CD4-positive, alpha-beta T cell treated with Interleukin-4 for 4 hours (primary cell): Measurements from ENCODE around the gene DPM3.
"Not testable (repeated sequence)": the region's sequence is repeated elsewhere in the genome, so short reads cannot be mapped to it uniquely, and the experiment has no call there.

Experiments
- DNase-seq: peaks from one replicate; pipeline ENCODE4 v3.0.0-alpha.2; 2020

The DPM3 gene

GRCh38 chr1:155123801-155124200, 16.5 kb downstream of the DPM3 start:
- no peak for DNase-seq

GRCh38 chr1:155122308-155122707, 18.0 kb downstream of the DPM3 start:
- DNase-seq, result no peak

- DNase-seq, result no peak
Observed at GRCh38 chr1:155121249-155121648, 19.1 kb downstream of the DPM3 start.

- no peak for DNase-seq
Observed at GRCh38 chr1:155120253-155120652, 20.1 kb downstream of the DPM3 start.

GRCh38 chr1:155118090-155118489, 22.2 kb downstream of the DPM3 start:
- DNase-seq, result not testable (repeated sequence)

- no peak for DNase-seq
Observed at GRCh38 chr1:155117610-155118009, 22.7 kb downstream of the DPM3 start.

DNA sequence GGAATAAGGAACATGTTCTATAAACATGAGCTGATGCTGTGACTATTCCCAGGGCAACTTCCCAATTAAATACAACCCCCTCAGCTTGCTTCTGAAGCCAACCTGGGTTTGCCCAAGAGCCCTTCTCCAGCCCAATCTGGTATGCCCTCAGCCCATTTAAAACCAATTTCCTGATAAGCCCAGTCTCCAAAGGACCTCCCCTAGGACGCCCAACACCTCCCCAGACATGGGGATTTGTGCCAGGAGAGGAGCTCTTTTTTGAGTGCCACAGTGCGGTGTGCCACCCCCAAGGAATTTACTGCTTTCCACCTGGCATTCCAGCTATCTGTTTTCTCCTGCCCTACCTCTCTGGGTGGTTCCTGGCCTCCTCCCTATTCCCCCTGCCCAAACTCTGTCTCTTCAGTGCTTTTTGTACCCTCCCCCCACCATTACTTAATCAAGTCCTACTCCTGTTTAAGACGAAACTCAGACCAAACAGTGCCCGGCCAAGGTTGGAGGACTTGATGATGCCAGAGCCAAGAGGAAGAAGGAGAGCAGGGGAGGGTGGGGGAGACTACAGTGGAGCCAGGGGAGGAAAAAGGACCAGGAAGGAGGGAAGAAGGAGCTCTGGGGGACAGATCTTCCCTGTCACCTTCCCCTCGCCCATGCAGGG, 24.1 kb downstream of the DPM3 start:
- no peak for DNase-seq

DNA sequence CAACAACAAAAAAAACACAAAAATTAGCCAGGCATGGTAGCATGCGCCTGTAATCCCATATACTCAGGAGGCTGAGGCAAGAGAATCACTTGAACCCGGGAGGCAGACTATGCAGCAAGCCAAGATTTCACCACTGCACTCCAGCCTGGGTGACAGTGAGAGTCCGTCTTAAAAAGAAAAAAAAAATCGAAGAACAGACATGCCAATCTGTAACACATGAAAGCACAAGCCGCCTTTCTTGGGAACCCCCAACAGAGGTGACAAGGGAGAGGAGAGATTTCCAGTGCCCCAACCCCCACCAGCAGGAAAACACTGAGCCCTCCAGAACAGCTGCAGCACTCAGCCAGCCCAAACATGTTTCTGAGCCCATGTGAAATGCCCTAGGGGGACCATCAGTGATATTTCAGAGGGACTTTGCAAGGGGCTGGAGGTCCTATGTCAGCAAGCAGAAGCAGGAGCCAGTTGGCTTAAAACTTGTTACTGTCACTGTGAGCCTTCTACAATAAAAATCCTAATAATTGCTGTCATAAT, 26.8 kb downstream of the DPM3 start:
- DNase-seq, result no peak

- no peak for DNase-seq
Observed at GRCh38 chr1:155110826-155111225, 29.5 kb downstream of the DPM3 start.

DNA sequence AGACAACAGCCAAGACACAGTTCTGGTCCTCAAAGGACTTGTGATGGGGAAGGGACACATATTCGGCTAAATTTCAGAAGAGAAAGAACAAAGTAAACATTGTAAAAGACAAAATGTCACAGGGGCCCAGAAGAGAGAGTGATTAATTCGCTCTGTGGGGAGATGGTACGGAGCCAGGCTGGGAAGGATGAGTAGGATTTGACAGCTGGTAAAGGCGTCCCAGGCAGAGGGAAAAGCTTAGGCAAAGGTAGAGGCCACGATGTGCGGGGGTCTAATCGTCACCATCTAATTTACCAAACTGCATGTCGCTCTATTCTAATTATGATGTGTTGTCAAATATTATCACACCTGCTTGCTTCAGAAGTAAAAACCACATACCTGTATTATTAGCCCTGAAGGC, 29.9 kb downstream of the DPM3 start:
- no peak for DNase-seq

- DNase-seq, result no peak
Observed at GRCh38 chr1:155108296-155108695, 32.0 kb downstream of the DPM3 start.

DNA sequence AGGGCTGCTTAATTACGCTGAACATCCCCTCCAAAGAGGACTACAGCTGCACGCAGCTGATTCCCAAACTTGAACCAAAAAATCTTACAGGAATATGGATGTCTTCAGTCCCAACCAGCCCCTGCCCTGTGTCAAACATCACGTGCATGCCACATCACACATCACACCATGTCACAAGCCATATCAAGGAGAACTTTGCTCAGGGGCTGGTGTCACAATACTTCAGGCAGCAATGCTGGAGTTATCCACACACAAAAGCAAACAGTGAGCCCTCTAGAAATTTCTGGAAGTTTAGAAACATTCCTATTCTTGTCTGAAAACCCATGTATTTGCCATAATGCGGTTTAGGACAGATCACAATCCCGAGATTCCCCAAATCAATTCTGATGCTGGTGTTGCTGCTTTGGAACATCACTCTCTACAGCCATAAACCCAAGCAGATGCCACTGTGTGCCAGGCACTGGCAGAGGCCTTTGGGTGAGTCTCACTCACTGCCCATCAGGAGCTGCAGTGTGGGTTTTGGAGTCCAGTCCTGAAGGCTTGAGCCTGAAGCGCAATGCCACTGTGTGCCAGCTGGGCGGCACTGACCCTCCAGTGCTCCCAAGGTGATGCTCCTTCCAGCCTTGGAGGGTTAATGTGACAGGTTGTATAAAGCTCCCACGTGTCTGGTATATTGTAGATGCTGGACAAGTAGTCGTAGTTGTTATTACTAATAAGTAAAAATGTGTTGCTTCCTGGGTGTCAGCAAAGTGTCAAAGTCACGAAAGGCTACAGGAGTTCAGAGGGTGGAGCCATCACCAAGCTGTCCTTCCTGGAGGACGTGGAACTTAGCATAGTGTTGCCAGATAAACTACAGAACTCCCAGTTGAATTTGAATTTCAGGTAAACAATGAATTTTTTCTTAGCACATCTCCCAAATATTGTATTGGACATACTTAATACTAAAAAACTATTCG, 32.7 kb downstream of the DPM3 start:
- DNase-seq, result no peak

GRCh38 chr1:155106862-155107261, 33.5 kb downstream of the DPM3 start:
- DNase-seq, result no peak

DNA sequence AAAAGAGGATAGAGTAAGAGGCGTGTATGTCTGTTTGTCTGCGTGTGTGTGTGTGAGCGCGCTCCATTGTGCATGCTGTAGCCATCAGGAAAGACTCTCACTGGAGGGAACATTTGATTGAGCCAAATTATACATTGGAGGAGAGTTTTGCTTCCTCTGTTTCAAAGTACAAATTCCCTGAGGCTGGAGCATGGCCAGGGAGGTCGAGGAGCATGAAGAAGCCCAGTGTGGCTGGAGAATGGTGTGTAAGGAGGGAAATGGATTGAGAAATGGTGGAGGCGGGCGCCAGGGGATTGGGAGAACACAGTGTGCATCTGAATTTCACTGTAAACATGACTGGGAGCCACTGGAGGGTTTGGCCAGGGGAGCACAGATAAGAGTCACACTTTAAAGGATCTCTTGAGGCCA, 34.7 kb downstream of the DPM3 start:
- no peak for DNase-seq

GRCh38 chr1:155104605-155105534, 35.5 kb downstream of the DPM3 start:
- DNase-seq, result no peak

- DNase-seq, result no peak
Observed at GRCh38 chr1:155103325-155103724, 37.0 kb downstream of the DPM3 start.

DNA sequence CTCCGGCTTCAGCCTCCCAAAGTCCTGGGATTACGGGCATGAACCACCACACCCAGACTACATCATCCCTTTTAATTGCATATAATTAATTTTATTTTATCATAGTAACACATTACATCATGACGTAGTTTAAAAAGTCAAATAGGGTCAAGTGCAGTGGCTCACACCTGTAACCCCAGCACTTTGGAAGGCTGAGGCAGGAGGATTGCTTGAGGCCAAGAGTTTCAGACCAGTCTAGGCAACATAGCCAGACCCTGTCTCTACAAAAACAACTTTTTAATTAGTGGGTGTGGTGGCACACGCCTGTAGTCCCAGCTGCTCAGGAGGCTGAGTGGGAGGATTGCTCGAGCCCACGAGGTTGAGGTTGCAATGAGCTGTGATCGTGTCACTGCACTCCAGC, 41.0 kb downstream of the DPM3 start:
- no peak for DNase-seq

DNA sequence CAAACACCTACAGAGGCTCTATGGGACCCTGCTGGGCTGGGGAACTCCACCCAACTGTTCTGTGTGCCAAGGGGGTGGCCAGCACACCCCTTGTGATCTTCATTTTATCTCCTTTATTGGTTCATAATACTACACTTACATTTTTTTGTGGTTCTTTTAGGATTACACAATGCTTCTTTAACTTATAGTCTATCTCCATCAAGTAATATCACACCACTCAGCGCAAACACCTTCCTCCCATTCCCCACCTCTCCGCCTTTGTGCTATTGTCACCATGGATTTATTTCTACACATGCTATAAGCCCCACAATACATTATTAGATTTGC, 45.7 kb downstream of the DPM3 start:
- DNase-seq, result no peak

DNA sequence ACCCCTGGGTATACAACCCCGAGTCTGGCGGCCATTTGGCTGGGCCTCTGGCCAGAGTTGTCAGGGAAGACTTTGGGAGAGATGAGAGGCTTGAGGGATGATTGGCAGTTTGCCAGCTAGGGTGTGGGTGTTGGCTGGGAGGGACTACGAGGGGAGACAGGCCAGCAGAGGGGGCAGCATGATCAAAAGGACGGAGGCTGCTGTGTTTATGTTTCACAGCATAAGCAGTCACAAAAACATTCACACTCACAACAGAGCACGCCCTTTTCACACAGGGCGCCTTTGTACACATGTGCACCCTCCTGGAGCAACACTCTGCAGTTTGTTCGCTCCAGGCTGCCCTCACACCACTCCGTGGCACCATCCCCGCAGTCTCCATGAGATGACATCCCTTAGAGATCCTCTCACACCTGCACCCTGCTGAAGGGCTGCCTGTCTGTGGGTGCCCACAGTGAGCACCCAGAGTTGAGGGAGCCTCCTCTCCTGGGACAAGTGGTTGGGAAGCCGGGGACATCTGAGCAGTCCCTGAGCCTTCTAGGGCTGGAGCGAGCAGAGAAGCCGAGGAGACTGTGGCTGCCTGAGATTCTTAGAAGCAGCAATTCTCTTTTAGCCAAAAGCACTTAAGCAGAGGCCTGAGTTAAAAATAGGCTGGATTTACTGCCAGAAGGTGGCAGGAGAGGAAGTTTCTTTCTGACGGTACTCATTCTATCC, 46.3 kb downstream of the DPM3 start:
- DNase-seq, result peak; percentile 27

GRCh38 chr1:155092641-155093040, 47.7 kb downstream of the DPM3 start:
- no peak for DNase-seq

DNA sequence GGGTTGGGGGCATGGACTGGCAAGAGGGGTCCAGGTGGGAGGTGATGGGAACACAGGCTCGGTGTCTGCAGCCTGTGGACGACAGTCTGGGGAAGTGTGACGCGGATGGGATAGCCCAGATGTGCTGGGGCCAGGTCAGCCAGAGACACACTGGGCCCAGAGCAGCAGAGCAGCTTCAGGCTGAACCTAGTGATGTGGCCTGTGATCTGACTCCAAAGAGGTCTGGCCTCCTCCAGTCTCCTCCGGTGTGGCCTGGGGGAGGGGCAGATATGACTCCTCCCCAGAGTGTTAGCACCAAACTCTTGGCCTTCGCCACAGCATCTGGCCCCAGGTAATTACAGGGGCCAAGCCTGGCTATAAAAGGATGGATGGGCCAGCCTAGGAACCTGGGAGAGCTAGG, 48.2 kb downstream of the DPM3 start:
- DNase-seq, result no peak
